Measurements from ENCODE around the gene RYK. TPM values are rescaled to one million over a fixed set of nuclear protein-coding genes. Genes with fewer than 3 reads are reported as not detected.
"Not testable (repeated sequence)": the region's sequence is repeated elsewhere in the genome, so short reads cannot be mapped to it uniquely, and the experiment has no call there.

Gene RYK
- total RNA-seq, 1 donor from 2014 or later = 134 TPM

DNA sequence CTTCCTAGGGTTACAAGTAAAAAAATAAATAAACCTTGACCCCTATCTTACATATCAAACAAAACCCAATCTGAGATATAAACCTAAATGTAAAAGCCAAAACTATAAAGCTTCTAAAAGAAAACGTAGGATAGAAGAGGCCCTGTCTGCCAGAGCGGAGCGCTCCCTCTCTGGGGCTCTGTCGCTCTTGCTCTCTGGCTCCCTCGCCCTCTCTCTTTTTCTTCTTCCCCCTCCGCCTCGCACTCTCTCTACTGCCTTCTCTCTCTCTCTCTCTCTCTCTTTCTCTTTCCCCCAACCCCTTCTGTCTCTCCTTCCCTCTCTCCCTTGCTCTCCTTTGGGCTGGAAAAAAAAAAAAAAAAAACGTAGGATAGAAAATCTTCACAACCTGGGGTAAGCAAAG is 21.6 kb downstream of the RYK start:
- Histone ChIP-seq H3K36me3 (no peaks in the 10 kb centered on the region), H4K20me1 (ENCODE audit: low read depth) (peaks cover 54% of the 10 kb centered on the region), H3K4me2 (no peak overlapping the region), H2AFZ (replicated peaks) (no peak overlapping the region), H3K9ac (no peak overlapping the region), H3K79me2 (ENCODE audit: low read depth) (peaks cover 100% of the 10 kb centered on the region), H3F3A (ENCODE audit: low read depth) (peaks cover 20% of the 10 kb centered on the region), H3K4me1 (peaks cover 12% of the 10 kb centered on the region), H3K27ac (no peak overlapping the region), H3K9me3 (ENCODE audit: low read depth) (peaks cover 6% of the 10 kb centered on the region), H3K27me3 (no peaks in the 10 kb centered on the region), H3K4me3 (no peak overlapping the region)
- no peak for TF ChIP-seq EZH2 (IDR thresholded peaks at IDR 0.05)
- TF ChIP-seq, protein P1, sequence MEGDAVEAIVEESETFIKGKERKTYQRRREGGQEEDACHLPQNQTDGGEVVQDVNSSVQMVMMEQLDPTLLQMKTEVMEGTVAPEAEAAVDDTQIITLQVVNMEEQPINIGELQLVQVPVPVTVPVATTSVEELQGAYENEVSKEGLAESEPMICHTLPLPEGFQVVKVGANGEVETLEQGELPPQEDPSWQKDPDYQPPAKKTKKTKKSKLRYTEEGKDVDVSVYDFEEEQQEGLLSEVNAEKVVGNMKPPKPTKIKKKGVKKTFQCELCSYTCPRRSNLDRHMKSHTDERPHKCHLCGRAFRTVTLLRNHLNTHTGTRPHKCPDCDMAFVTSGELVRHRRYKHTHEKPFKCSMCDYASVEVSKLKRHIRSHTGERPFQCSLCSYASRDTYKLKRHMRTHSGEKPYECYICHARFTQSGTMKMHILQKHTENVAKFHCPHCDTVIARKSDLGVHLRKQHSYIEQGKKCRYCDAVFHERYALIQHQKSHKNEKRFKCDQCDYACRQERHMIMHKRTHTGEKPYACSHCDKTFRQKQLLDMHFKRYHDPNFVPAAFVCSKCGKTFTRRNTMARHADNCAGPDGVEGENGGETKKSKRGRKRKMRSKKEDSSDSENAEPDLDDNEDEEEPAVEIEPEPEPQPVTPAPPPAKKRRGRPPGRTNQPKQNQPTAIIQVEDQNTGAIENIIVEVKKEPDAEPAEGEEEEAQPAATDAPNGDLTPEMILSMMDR (IDR thresholded peaks at IDR 0.05) = no peak
- no peak for TF ChIP-seq EZH2phosphoT487 (IDR thresholded peaks at IDR 0.05)
- Mint-ChIP-seq H3K27ac (no peak overlapping the region), H3K36me3 (peaks cover 8% of the 10 kb centered on the region), H3K4me1 (peaks cover 5% of the 10 kb centered on the region), H3K9me3 (peaks cover 22% of the 10 kb centered on the region), H3K27me3 (ENCODE audit: insufficient read depth, low read depth) (peaks cover 3% of the 10 kb centered on the region), H3K4me3 (no peak overlapping the region)
- DNase-seq (ENCODE audit: low spot score) = no peak

DNA sequence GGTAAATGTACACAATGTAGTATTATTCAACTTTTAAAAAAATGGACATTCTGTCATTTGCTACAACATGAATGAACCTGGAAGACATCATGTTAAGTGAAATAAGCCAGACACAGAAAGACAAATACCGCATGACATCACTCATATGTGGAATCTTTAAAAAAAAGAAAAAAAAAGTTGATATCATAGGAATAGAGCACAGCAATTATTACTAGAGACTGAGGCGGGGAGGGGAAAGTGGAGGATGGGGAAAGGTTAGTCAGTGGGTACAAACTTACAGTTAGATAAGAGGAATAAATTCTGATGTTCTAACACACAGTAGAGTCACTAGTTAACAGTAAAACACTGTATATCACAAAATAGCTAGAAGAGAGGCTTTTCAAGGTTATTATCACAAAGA is 22.2 kb downstream of the RYK start:
- H4K20me1 ChIP-seq (ENCODE audit: low read depth) = peaks cover 56% of the 10 kb centered on the region
- H3K36me3 Mint-ChIP-seq = peaks cover 8% of the 10 kb centered on the region
- H3K9ac ChIP-seq = no peak overlapping the region
- no peak overlapping the region for H2AFZ ChIP-seq (replicated peaks)
- H3K4me3 Mint-ChIP-seq = no peak overlapping the region
- TF ChIP-seq, protein P1 (IDR thresholded peaks at IDR 0.05) = no peak
- TF ChIP-seq EZH2 (IDR thresholded peaks at IDR 0.05) (no peak), EZH2phosphoT487 (IDR thresholded peaks at IDR 0.05) (no peak)
- H3K9me3 ChIP-seq (ENCODE audit: low read depth) = peaks cover under 1% of the 10 kb centered on the region
- H3K27me3 ChIP-seq = no peaks in the 10 kb centered on the region
- no peaks in the 10 kb centered on the region for H3K36me3 ChIP-seq
- no peak overlapping the region for H3K27ac ChIP-seq
- H3K4me1 Mint-ChIP-seq = peaks cover 11% of the 10 kb centered on the region
- H3K27ac Mint-ChIP-seq = no peak overlapping the region
- peaks cover 21% of the 10 kb centered on the region for H3K9me3 Mint-ChIP-seq
- peaks cover 14% of the 10 kb centered on the region for H3K4me1 ChIP-seq
- H3K4me3 ChIP-seq = no peak overlapping the region
- H3K27me3 Mint-ChIP-seq (ENCODE audit: insufficient read depth, low read depth) = peaks cover 3% of the 10 kb centered on the region
- DNase-seq (ENCODE audit: low spot score) = no peak
- H3K4me2 ChIP-seq = no peak overlapping the region
- peaks cover 100% of the 10 kb centered on the region for H3K79me2 ChIP-seq (ENCODE audit: low read depth)
- peaks cover 20% of the 10 kb centered on the region for H3F3A ChIP-seq (ENCODE audit: low read depth)

DNA sequence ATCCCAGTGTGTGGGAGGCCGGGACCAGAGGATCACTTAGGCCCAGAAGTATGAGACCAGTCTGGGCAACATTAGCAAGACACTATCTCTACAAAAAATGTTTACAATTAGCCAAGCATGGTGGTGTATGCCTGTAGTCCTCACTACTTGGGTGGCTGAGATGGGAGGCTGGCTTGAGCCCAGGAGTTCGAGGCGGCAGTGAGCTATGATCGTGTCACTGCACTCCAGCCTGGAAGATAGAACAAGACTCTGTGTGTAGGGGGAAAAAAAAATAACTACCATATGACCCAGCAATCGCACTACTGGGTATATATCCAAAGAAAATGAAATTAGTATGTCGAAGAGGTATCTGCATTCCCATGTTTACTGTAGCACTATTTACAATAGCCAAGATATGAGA is 22.6 kb downstream of the RYK start:
- DNase-seq (ENCODE audit: low spot score) = no peak
- Mint-ChIP-seq H3K27ac (no peak overlapping the region), H3K4me3 (no peak overlapping the region), H3K9me3 (peaks cover 21% of the 10 kb centered on the region), H3K36me3 (peaks cover 8% of the 10 kb centered on the region), H3K4me1 (peaks cover 14% of the 10 kb centered on the region), H3K27me3 (ENCODE audit: insufficient read depth, low read depth) (peaks cover 3% of the 10 kb centered on the region)
- no peak overlapping the region for H3K4me3 ChIP-seq
- no peaks in the 10 kb centered on the region for H3K9me3 ChIP-seq (ENCODE audit: low read depth)
- peaks cover 20% of the 10 kb centered on the region for H3F3A ChIP-seq (ENCODE audit: low read depth)
- no peak overlapping the region for H3K4me2 ChIP-seq
- H3K27ac ChIP-seq = no peak overlapping the region
- H2AFZ ChIP-seq (replicated peaks) = no peak overlapping the region
- H3K9ac ChIP-seq = no peak overlapping the region
- peaks cover 100% of the 10 kb centered on the region for H3K79me2 ChIP-seq (ENCODE audit: low read depth)
- H3K27me3 ChIP-seq = no peaks in the 10 kb centered on the region
- no peaks in the 10 kb centered on the region for H3K36me3 ChIP-seq
- H3K4me1 ChIP-seq = peaks cover 14% of the 10 kb centered on the region
- TF ChIP-seq EZH2phosphoT487 (IDR thresholded peaks at IDR 0.05) (no peak), EZH2 (IDR thresholded peaks at IDR 0.05) (no peak)
- TF ChIP-seq, protein P1 (IDR thresholded peaks at IDR 0.05) = no peak
- H4K20me1 ChIP-seq (ENCODE audit: low read depth) = peaks cover 60% of the 10 kb centered on the region

DNA sequence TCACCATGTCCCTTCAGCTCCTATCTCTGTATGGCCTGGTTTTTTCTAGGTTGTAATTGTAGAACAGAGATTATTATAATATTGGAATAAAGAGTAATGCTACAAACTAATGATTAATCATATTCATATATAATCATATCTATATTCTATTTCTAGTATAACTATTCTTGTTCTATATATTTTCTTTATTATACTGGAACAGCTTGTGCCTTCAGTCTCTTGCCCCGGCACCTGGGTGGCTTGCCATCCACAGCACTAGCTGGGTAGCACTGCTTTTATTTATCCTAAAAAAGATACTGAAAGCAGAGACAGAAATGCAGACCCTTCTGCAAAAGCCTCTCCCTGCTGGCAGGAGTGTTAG is 25.9 kb downstream of the RYK start:
- H3F3A ChIP-seq (ENCODE audit: low read depth) = peaks cover 20% of the 10 kb centered on the region
- peaks cover 55% of the 10 kb centered on the region for H4K20me1 ChIP-seq (ENCODE audit: low read depth)
- not testable (repeated sequence) for H3K9ac ChIP-seq; H3K4me1 ChIP-seq; H3K27me3 Mint-ChIP-seq (ENCODE audit: insufficient read depth, low read depth); H3K9me3 ChIP-seq (ENCODE audit: low read depth); H2AFZ ChIP-seq (replicated peaks); H3K4me2 ChIP-seq; H3K27ac Mint-ChIP-seq; DNase-seq (ENCODE audit: low spot score); H3K27me3 ChIP-seq; H3K4me3 ChIP-seq; H3K36me3 ChIP-seq; H3K4me3 Mint-ChIP-seq
- Mint-ChIP-seq H3K36me3 (peaks cover 14% of the 10 kb centered on the region), H3K4me1 (peaks cover 15% of the 10 kb centered on the region), H3K9me3 (peaks cover 12% of the 10 kb centered on the region)
- H3K79me2 ChIP-seq (ENCODE audit: low read depth) = peaks cover 95% of the 10 kb centered on the region
- peak overlapping the region; percentile 64 for H3K27ac ChIP-seq
